GM12878 (cell line): ENCODE measurements around the gene KCNK4. TPM values are rescaled to one million over a fixed set of nuclear protein-coding genes. Genes with fewer than 3 reads are reported as not detected.

Experiments
- ATAC-seq: fragments of 200-7000 bp; cut with Tn5 transposase; 3 replicates; pipeline ENCODE4 v1.9.1; 2020; ENCODE audit warnings: mild to moderate bottlenecking, moderate library complexity
- BruUV-seq: library from RNA; stranded (reverse); fragments of 400-500 nt; replicated peaks from 2 replicates; lab custom pipeline; 2021; lab: Mats Ljungman, UMichigan
- CTCF ChIA-PET: fragments of 300-600 bp; sonication (Branson Sonifier 250); formaldehyde crosslinking; extraction: SDS; loops from one replicate; lab custom pipeline; 2021; ENCODE audit warnings: inconsistent platforms; lab: Yijun Ruan, JAX
- POLR2A ChIA-PET: fragments of 350-600 bp; formaldehyde crosslinking; extraction: SDS; loops from one replicate; lab custom pipeline; 2021; ENCODE audit warnings: inconsistent platforms; lab: Charles Lee
- RAD21 ChIA-PET: fragments of 300-600 bp; sonication (Branson Sonifier 250); formaldehyde crosslinking; loops from one replicate; lab custom pipeline; 2023; ENCODE audit warnings: antibody characterized with exemption; ENCODE audit not compliant: unreplicated experiment; lab: Charles Lee
- SMC1A ChIA-PET: fragments of 300-600 bp; sonication (Branson Sonifier 250); formaldehyde crosslinking; loops from one replicate; lab custom pipeline; 2023; ENCODE audit not compliant: unreplicated experiment, uncharacterized antibody; lab: Charles Lee
- DNase-seq: peaks from one replicate; pipeline ENCODE4 v3.0.0-alpha.2; 2011; ENCODE audit warnings: low read depth, low spot score
- FAIRE-seq: peaks from 3 replicates; lab custom pipeline; 2011; peaks lifted over from hg19 to GRCh38; lab: Jason Lieb, UNC
- H2AFZ ChIP-seq: 2 replicates; pipeline ENCODE4 v1.6.0; 2011; ENCODE audit warnings: low read depth, low read length, control low read depth; ENCODE audit not compliant: control insufficient read depth
- H3K27ac ChIP-seq: 2 replicates; pipeline ENCODE4 v1.5.1; 2011; ENCODE audit warnings: control low read depth; ENCODE audit not compliant: control insufficient read depth, insufficient read depth
- H3K27me3 ChIP-seq, 2 experiments: replicated peaks in 1 of 2; 2 replicates each; pipeline versions ENCODE4 v1.6.0 to v1.6.1; 2011; ENCODE audit warnings: low read length in 1 of 2; ENCODE audit not compliant: control insufficient read depth in 2 of 2, insufficient read depth in 2 of 2
- H3K36me3 ChIP-seq, 2 experiments: 2 replicates each; pipeline ENCODE4 v1.5.1; 2011; ENCODE audit warnings: low read length in 1 of 2; ENCODE audit not compliant: control insufficient read depth in 2 of 2, insufficient read depth in 2 of 2
- H3K4me1 ChIP-seq: 2 replicates; pipeline ENCODE4 v1.6.1; 2011; ENCODE audit warnings: mild to moderate bottlenecking, low read length, moderate library complexity, mixed read lengths; ENCODE audit not compliant: control insufficient read depth, insufficient read depth
- H3K4me2 ChIP-seq: 2 replicates; pipeline ENCODE4 v1.6.0; 2011; ENCODE audit warnings: control low read depth; ENCODE audit not compliant: control insufficient read depth, insufficient read depth
- H3K4me3 ChIP-seq: fragments of 200-600 bp; sonication (generic); 2 replicates; pipeline ENCODE4 v1.5.1; 2016
- H3K79me2 ChIP-seq: 2 replicates; pipeline ENCODE4 v1.6.0; 2011; ENCODE audit warnings: low read length; ENCODE audit not compliant: control insufficient read depth, insufficient read depth
- H3K9ac ChIP-seq: 2 replicates; pipeline ENCODE4 v1.8.0; 2011; ENCODE audit warnings: low read length, control low read depth, mixed read lengths; ENCODE audit not compliant: control insufficient read depth, insufficient read depth
- H3K9me3 ChIP-seq: replicated peaks from 3 replicates; pipeline ENCODE4 v1.5.1; 2011; ENCODE audit warnings: mild to moderate bottlenecking, low read length; ENCODE audit not compliant: control insufficient read depth, insufficient read depth
- H4K20me1 ChIP-seq: 2 replicates; pipeline ENCODE4 v1.6.0; 2011; ENCODE audit not compliant: control insufficient read depth, insufficient read depth
- BACH1 ChIP-seq: fragments of 450-650 bp; IDR thresholded peaks from 2 replicates; pipeline ENCODE4 v1.6.1; 2017; ENCODE audit warnings: mild to moderate bottlenecking, borderline replicate concordance
- BCL11A ChIP-seq: IDR thresholded peaks from 2 replicates; pipeline ENCODE4 v1.6.1; 2011; ENCODE audit warnings: low read depth, low read length
- CHD1 ChIP-seq: IDR thresholded peaks from 2 replicates; pipeline ENCODE4 v1.6.1; 2012; ENCODE audit warnings: low read depth, low read length, improper control_type of control experiment
- EED ChIP-seq: sonication (generic); IDR thresholded peaks from 2 replicates; pipeline ENCODE4 v1.6.1; 2016; ENCODE audit warnings: antibody characterized with exemption, low read depth
- EZH2 ChIP-seq: IDR thresholded peaks from 2 replicates; pipeline ENCODE4 v1.6.1; 2012; ENCODE audit warnings: low read depth, mild to moderate bottlenecking, control low read depth, inconsistent platforms, low read length, borderline replicate concordance; ENCODE audit not compliant: control insufficient read depth
- JUND ChIP-seq: IDR thresholded peaks from 2 replicates; pipeline ENCODE4 v1.6.1; 2012; ENCODE audit warnings: low read depth, mild to moderate bottlenecking, low read length, improper control_type of control experiment, moderate library complexity
- PML ChIP-seq: IDR thresholded peaks from 2 replicates; pipeline ENCODE4 v1.6.1; 2012; ENCODE audit warnings: low read length, inconsistent platforms
- SREBF2 ChIP-seq: IDR thresholded peaks from 2 replicates; pipeline ENCODE4 v1.6.1; 2012; ENCODE audit warnings: mild to moderate bottlenecking, low read length
- ZBTB11 ChIP-seq: fragments of 450-650 bp; formaldehyde crosslinking; IDR thresholded peaks from 2 replicates; pipeline ENCODE4 v1.5.0; 2022; ENCODE audit warnings: mild to moderate bottlenecking, missing genetic modification characterization
- ZBTB40 ChIP-seq: fragments of 450-650 bp; IDR thresholded peaks from 2 replicates; pipeline ENCODE4 v1.6.1; 2016; ENCODE audit warnings: mild to moderate bottlenecking, moderate library complexity, borderline replicate concordance
- WGBS: methylation state at CpG from one replicate; pipeline ENCODE4 v1.1.6; 2016; ENCODE audit warnings: low lambda C conversion rate; ENCODE audit not compliant: insufficient replicate concordance, insufficient coverage; ENCODE audit errors: missing lambda C conversion rate; 5-methylcytosine and 5-hydroxymethylcytosine counted together
- in situ Hi-C: fragments of 300-500 bp; cut with MboI; formaldehyde crosslinking; loops from 9 replicates; pipeline ENCODE4 v1.14.3; 2018; ENCODE audit warnings: mixed read lengths
- intact Hi-C: fragments of 100-400 bp; cut with micrococcal nuclease; formaldehyde crosslinking; loops from one replicate; pipeline ENCODE4 v1.14.2; 2022; ENCODE audit not compliant: unreplicated experiment
- polyA plus RNA-seq, 11 experiments: library from polyadenylated mRNA; depleted of rRNA in 4 of 11; unstranded in 6 of 11; stranded (reverse) in 5 of 11; fragments of >200 nt; fragmentation: Nextera tagmentation in 4 of 11; fragmentation: Illumina TruSeq in 1 of 11; extraction: Ambion mirVana in 4 of 11; extraction: Trizol in 1 of 11; gene quantifications; 1 replicate in 1 of 11; 2 replicates in 10 of 11; pipeline versions ENCODE4 v1.2.1 to v1.2.3, GENCODE V29; 2011 to 2016; ENCODE audit warnings: inconsistent platforms in 2 of 11, missing spikeins in 2 of 11, low read depth in 1 of 11
- total RNA-seq, 4 experiments: library from RNA; depleted of rRNA in 3 of 4; stranded (reverse); fragments of >200 nt in 3 of 4; fragmentation: Illumina TruSeq in 1 of 4; extraction: Trizol in 1 of 4; gene quantifications; 2 replicates each; pipeline versions ENCODE4 v1.2.1 to v1.2.3, GENCODE V29; 2013 to 2021
- TF ChIP-seq, protein P1 (sequence below), 3 experiments: IDR thresholded peaks in 2 of 3; conservative IDR thresholded peaks in 1 of 3; 2 replicates each; pipeline ENCODE4 v1.5.1; 2011; ENCODE audit warnings: low read depth in 3 of 3, low read length in 3 of 3, mild to moderate bottlenecking in 3 of 3, control low read depth in 2 of 3, moderate library complexity in 2 of 3, inconsistent platforms in 1 of 3, mixed read lengths in 1 of 3; ENCODE audit not compliant: control insufficient read depth in 2 of 3, insufficient read depth in 1 of 3; ENCODE audit errors: extremely low read depth in 1 of 3
- TF ChIP-seq, protein P2 (sequence below): IDR thresholded peaks from 2 replicates; pipeline ENCODE4 v1.6.1; 2012; ENCODE audit warnings: low read depth, low read length, improper control_type of control experiment
- TF ChIP-seq, protein P3 (sequence below): IDR thresholded peaks from 2 replicates; pipeline ENCODE4 v1.6.1; 2012; ENCODE audit warnings: low read depth, low read length, improper control_type of control experiment

The KCNK4 gene
- total and polyA plus RNA-seq, 10 of the 15 experiments (the other 5 are each of a cell fraction or from before 2014, with no cell fraction given) = 0.04 TPM; not detected in 9

GRCh38 chr11:64344787-64345186, 53.7 kb downstream of the KCNK4 start:
- ChIA-PET RAD21 (no interaction called here), CTCF (interaction anchor here (1.0 to 2.7 kb wide), 5 partner anchors 10 to 40 kb away, joined by 4 to 13 read pairs (median 4); partner anchors contain the start of genes ESRRA, PRDX5 and TRMT112), POLR2A (interaction anchor here (0.9 kb wide), 1 partner anchor 10 kb away, joined by 3 read pairs; no protein-coding TSS in a partner anchor), SMC1A (no interaction called here)
- H3K27me3 ChIP-seq = no peaks in the 10 kb centered on the region
- in situ Hi-C loops (no loop called here), intact Hi-C loops (no loop called here)
- peaks cover 16% of the 10 kb centered on the region for H3K4me1 ChIP-seq
- no peaks in the 10 kb centered on the region for H3K9me3 ChIP-seq
- no peak overlapping the region for H3K4me3 ChIP-seq
- no peak overlapping the region for H3K27ac ChIP-seq
- no peaks in the 10 kb centered on the region; the same call in 1 of the 2 replicates for H4K20me1 ChIP-seq
- WGBS = 99% methylated on average over 27 of the region's 28 CpGs
- DNase-seq = no peak
- no peak overlapping the region for H3K9ac ChIP-seq
- H2AFZ ChIP-seq = no peak overlapping the region
- H3K36me3 ChIP-seq = peaks cover 8 to 13% of the 10 kb centered on the region in 2 experiments; a peak in 3 of 4 replicates
- no peak for FAIRE-seq
- no peak for ATAC-seq
- H3K79me2 ChIP-seq = peaks cover 15% of the 10 kb centered on the region
- no peak overlapping the region for H3K4me2 ChIP-seq
- no TSS peak for BruUV-seq
- no peak for TF ChIP-seq ZBTB40
- no peak for TF ChIP-seq PML
- no peak for TF ChIP-seq BCL11A
- no peak for TF ChIP-seq BACH1
- no peak for TF ChIP-seq ZBTB11
- TF ChIP-seq, protein P1, sequence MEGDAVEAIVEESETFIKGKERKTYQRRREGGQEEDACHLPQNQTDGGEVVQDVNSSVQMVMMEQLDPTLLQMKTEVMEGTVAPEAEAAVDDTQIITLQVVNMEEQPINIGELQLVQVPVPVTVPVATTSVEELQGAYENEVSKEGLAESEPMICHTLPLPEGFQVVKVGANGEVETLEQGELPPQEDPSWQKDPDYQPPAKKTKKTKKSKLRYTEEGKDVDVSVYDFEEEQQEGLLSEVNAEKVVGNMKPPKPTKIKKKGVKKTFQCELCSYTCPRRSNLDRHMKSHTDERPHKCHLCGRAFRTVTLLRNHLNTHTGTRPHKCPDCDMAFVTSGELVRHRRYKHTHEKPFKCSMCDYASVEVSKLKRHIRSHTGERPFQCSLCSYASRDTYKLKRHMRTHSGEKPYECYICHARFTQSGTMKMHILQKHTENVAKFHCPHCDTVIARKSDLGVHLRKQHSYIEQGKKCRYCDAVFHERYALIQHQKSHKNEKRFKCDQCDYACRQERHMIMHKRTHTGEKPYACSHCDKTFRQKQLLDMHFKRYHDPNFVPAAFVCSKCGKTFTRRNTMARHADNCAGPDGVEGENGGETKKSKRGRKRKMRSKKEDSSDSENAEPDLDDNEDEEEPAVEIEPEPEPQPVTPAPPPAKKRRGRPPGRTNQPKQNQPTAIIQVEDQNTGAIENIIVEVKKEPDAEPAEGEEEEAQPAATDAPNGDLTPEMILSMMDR (IDR thresholded peaks at IDR 0.05 in 2 of 3, conservative IDR thresholded peaks at IDR 0.05 in 1 of 3; ENCODE audit: control insufficient read depth in 2 of 3, extremely low read depth in 1 of 3, insufficient read depth in 1 of 3, low read depth in 3 of 3, low read length in 3 of 3) = no peak
- TF ChIP-seq JUND = no peak
- TF ChIP-seq EED = no peak
- no peak for TF ChIP-seq CHD1
- TF ChIP-seq, protein P2, sequence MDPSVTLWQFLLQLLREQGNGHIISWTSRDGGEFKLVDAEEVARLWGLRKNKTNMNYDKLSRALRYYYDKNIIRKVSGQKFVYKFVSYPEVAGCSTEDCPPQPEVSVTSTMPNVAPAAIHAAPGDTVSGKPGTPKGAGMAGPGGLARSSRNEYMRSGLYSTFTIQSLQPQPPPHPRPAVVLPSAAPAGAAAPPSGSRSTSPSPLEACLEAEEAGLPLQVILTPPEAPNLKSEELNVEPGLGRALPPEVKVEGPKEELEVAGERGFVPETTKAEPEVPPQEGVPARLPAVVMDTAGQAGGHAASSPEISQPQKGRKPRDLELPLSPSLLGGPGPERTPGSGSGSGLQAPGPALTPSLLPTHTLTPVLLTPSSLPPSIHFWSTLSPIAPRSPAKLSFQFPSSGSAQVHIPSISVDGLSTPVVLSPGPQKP = no peak
- TF ChIP-seq EZH2 = no peak
- TF ChIP-seq, protein P3, sequence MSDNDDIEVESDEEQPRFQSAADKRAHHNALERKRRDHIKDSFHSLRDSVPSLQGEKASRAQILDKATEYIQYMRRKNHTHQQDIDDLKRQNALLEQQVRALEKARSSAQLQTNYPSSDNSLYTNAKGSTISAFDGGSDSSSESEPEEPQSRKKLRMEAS = no peak
- no peak for TF ChIP-seq SREBF2
